CD14-positive monocyte (primary cell): ENCODE results near the gene PRSS3. TPM values are rescaled to one million over a fixed set of nuclear protein-coding genes. Genes with fewer than 3 reads are reported as not detected.
"Not testable (repeated sequence)": the region's sequence is repeated elsewhere in the genome, so short reads cannot be mapped to it uniquely, and the experiment has no call there.

ENCODE experiments used
- DNase-seq, 3 donors: peaks; one replicate each; pipeline ENCODE4 v3.0.0-alpha.2; 2011 to 2022
- H2AFZ ChIP-seq: 2 replicates; pipeline ENCODE4 v1.6.0; 2012; ENCODE audit warnings: mild to moderate bottlenecking, low read depth, low read length, inconsistent platforms; ENCODE audit not compliant: insufficient read depth, poor library complexity, severe bottlenecking
- H3K27ac ChIP-seq, 2 donors: 1 replicate in 1 of 2; 2 replicates in 1 of 2; pipeline ENCODE4 v1.5.1; 2012 to 2013; ENCODE audit warnings: low read length in 2 of 2, control low read depth in 1 of 2, inconsistent platforms in 1 of 2, low read depth in 1 of 2, mild to moderate bottlenecking in 1 of 2
- H3K27me3 ChIP-seq, 2 donors: one replicate each; pipeline versions ENCODE4 v1.6.0 to v1.6.1; 2011 to 2013; ENCODE audit warnings: low read length in 2 of 2; ENCODE audit not compliant: control insufficient read depth in 2 of 2, insufficient read depth in 2 of 2
- H3K36me3 ChIP-seq, 2 donors: replicated peaks in 1 of 2; 1 replicate in 1 of 2; 2 replicates in 1 of 2; pipeline versions ENCODE4 v1.5.1 to v1.6.1; 2012 to 2013; ENCODE audit warnings: low read length in 2 of 2, control low read depth in 1 of 2, inconsistent platforms in 1 of 2, mild to moderate bottlenecking in 1 of 2; ENCODE audit not compliant: insufficient read depth in 2 of 2, control insufficient read depth in 1 of 2
- H3K4me1 ChIP-seq, 2 donors: 1 replicate in 1 of 2; 2 replicates in 1 of 2; pipeline versions ENCODE4 v1.5.1 to v1.6.1; 2012 to 2013; ENCODE audit warnings: low read length in 2 of 2, control low read depth in 1 of 2, inconsistent platforms in 1 of 2, mild to moderate bottlenecking in 1 of 2, moderate library complexity in 1 of 2; ENCODE audit not compliant: insufficient read depth in 2 of 2, control insufficient read depth in 1 of 2
- H3K4me2 ChIP-seq: replicated peaks from 2 replicates; pipeline ENCODE3; 2012; ENCODE audit warnings: low read length, moderate library complexity, mild to moderate bottlenecking; ENCODE audit not compliant: poor library complexity, severe bottlenecking; ENCODE audit errors: extremely low read depth
- H3K4me3 ChIP-seq, 3 experiments: fragments of 200-600 bp in 1 of 3; sonication (generic) in 1 of 3; replicated peaks in 1 of 3; 1 replicate in 2 of 3; 2 replicates in 1 of 3; pipeline ENCODE4 v1.5.1; 2011 to 2013; ENCODE audit warnings: low read length in 3 of 3, mild to moderate bottlenecking in 3 of 3, control low read depth in 2 of 3, low read depth in 2 of 3, inconsistent platforms in 1 of 3, moderate library complexity in 1 of 3
- H3K79me2 ChIP-seq: 2 replicates; pipeline ENCODE4 v1.6.0; 2012; ENCODE audit warnings: mild to moderate bottlenecking, control low read depth, inconsistent platforms, low read length, moderate library complexity; ENCODE audit not compliant: insufficient read depth
- H3K9ac ChIP-seq: 2 replicates; pipeline ENCODE4 v1.6.0; 2017; ENCODE audit warnings: low read length, mild to moderate bottlenecking; ENCODE audit not compliant: insufficient read depth, poor library complexity, severe bottlenecking
- H3K9me3 ChIP-seq, 2 donors: replicated peaks in 1 of 2; 1 replicate in 1 of 2; 2 replicates in 1 of 2; pipeline versions ENCODE4 v1.5.1 to v1.6.1; 2012 to 2013; ENCODE audit warnings: low read length in 2 of 2, control low read depth in 1 of 2; ENCODE audit not compliant: control insufficient read depth in 1 of 2, insufficient read depth in 1 of 2
- H4K20me1 ChIP-seq: 2 replicates; pipeline ENCODE4 v1.6.0; 2012; ENCODE audit warnings: mild to moderate bottlenecking, low read length, control low read depth, moderate library complexity; ENCODE audit not compliant: insufficient read depth
- H3K27ac Mint-ChIP-seq, 7 donors: one replicate each; pipeline ENCODE4 v1.8.0; 2020; ENCODE audit warnings: mild to moderate bottlenecking in 7 of 7, mixed read lengths in 7 of 7, moderate library complexity in 6 of 7, inconsistent platforms in 2 of 7
- H3K27me3 Mint-ChIP-seq, 3 donors: one replicate each; pipeline ENCODE4 v1.8.0; 2021 to 2022; ENCODE audit warnings: low read depth in 3 of 3, mild to moderate bottlenecking in 3 of 3, mixed read lengths in 3 of 3, moderate library complexity in 3 of 3, inconsistent platforms in 1 of 3
- H3K36me3 Mint-ChIP-seq, 2 donors: one replicate each; pipeline ENCODE4 v1.8.0; 2020; ENCODE audit warnings: mixed read lengths in 2 of 2, inconsistent platforms in 1 of 2, mild to moderate bottlenecking in 1 of 2
- H3K4me1 Mint-ChIP-seq: one replicate; pipeline ENCODE4 v1.8.0; 2020; ENCODE audit warnings: mild to moderate bottlenecking, mixed read lengths
- H3K4me3 Mint-ChIP-seq, 2 donors: one replicate each; pipeline ENCODE4 v1.8.0; 2020; ENCODE audit warnings: mild to moderate bottlenecking in 2 of 2, mixed read lengths in 2 of 2, moderate library complexity in 1 of 2
- H3K9me3 Mint-ChIP-seq, 7 donors: one replicate each; pipeline ENCODE4 v1.8.0; 2020 to 2022; ENCODE audit warnings: mixed read lengths in 7 of 7, mild to moderate bottlenecking in 6 of 7, moderate library complexity in 6 of 7, inconsistent platforms in 2 of 7
- WGBS: methylation state at CpG from one replicate; pipeline ENCODE4 v1.1.5; 2013; ENCODE audit warnings: missing lambda C conversion rate; ENCODE audit not compliant: insufficient coverage; 5-methylcytosine and 5-hydroxymethylcytosine counted together
- intact Hi-C, 2 donors: fragments of 100-400 bp; cut with micrococcal nuclease; formaldehyde crosslinking; loops; one replicate each; pipeline versions ENCODE4 v1.15.0 to v1.15.1; 2023
- polyA plus RNA-seq, 3 donors: library from polyadenylated mRNA; depleted of rRNA in 1 of 3; unstranded in 2 of 3; stranded (reverse) in 1 of 3; fragments of 300-500 nt in 2 of 3; fragments of >200 nt in 1 of 3; fragmentation: Illumina TruSeq in 2 of 3; gene quantifications; 1 replicate in 2 of 3; 2 replicates in 1 of 3; pipeline ENCODE4 v1.2.3, GENCODE V29; 2012 to 2021
- TF ChIP-seq, protein P1 (sequence below): fragments of 200-600 bp; IDR thresholded peaks from one replicate; pipeline ENCODE4 v1.8.0; 2022; ENCODE audit warnings: antibody characterized with exemption, mild to moderate bottlenecking

PRSS3 gene
- polyA plus RNA-seq, 3 donors: not detected

DNA sequence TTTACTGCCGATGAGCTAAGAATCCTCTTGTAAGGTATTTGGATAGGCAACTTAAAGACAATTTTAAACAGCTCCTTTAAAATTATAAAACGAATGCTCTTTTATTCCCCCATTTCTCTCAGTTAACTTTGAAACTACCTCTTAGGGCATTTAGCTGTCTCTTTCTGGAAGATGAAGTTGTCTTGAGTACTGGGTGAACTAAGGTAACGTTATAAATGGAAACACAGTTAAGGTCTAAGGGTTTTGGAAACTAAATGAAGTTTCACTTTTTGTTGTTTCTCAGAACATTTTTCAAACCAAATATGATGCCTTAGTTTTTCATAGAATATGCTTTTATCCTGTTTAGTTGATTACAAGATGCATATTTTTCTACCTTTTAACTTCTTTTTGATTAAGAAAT lies 28.4 kb downstream of the PRSS3 start:
- Mint-ChIP-seq H3K9me3 (peaks cover 0 to 1% (median 0%) of the 10 kb centered on the region in 7 donors), H3K27ac (peak overlapping the region in 2 of 7 donors; percentile 19 to 20), H3K36me3 (peaks cover 24 to 50% of the 10 kb centered on the region in 2 donors), H3K4me1 (peaks cover 30% of the 10 kb centered on the region), H3K27me3 (peaks cover 0 to under 1% (median 0%) of the 10 kb centered on the region in 3 donors), H3K4me3 (no peak overlapping the region)
- H3K9me3 ChIP-seq: no peaks in the 10 kb centered on the region
- TF ChIP-seq, protein P1, sequence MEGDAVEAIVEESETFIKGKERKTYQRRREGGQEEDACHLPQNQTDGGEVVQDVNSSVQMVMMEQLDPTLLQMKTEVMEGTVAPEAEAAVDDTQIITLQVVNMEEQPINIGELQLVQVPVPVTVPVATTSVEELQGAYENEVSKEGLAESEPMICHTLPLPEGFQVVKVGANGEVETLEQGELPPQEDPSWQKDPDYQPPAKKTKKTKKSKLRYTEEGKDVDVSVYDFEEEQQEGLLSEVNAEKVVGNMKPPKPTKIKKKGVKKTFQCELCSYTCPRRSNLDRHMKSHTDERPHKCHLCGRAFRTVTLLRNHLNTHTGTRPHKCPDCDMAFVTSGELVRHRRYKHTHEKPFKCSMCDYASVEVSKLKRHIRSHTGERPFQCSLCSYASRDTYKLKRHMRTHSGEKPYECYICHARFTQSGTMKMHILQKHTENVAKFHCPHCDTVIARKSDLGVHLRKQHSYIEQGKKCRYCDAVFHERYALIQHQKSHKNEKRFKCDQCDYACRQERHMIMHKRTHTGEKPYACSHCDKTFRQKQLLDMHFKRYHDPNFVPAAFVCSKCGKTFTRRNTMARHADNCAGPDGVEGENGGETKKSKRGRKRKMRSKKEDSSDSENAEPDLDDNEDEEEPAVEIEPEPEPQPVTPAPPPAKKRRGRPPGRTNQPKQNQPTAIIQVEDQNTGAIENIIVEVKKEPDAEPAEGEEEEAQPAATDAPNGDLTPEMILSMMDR: no peak
- no peak overlapping the region for H2AFZ ChIP-seq
- H3K79me2 ChIP-seq: peaks cover 100% of the 10 kb centered on the region
- H3K4me2 ChIP-seq: no peak overlapping the region
- no peak for DNase-seq
- peaks cover 26 to 38% of the 10 kb centered on the region in 2 donors for H3K4me1 ChIP-seq
- peaks cover 0 to 16% of the 10 kb centered on the region in 2 donors for H3K36me3 ChIP-seq
- H3K9ac ChIP-seq: no peak overlapping the region
- no peak overlapping the region for H3K27ac ChIP-seq
- no peak overlapping the region for H3K4me3 ChIP-seq
- peaks cover 48% of the 10 kb centered on the region for H4K20me1 ChIP-seq
- WGBS: no CpG with 5 or more reads among the region's 3 CpGs
- no peaks in the 10 kb centered on the region for H3K27me3 ChIP-seq
- intact Hi-C loops: no loop called here

DNA sequence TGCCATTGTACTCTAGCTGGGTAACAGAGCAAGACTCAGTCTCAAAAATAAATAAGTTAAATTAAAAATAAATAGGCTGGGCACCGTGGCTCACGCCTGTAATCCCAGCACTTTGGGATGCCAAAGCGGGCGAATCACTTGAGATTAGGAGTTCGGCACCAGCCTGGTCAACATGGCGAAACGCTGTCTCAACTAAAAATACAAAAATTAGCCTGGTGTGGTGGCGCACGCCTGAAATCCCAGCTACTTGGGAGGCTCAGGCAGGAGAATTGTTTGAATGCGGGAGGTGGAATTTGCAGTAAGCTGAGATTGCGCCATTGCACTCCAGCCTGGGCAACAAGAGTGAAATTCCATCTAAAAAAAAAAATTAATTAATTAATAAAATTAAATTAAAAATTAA lies 31.9 kb downstream of the PRSS3 start:
- H3K9me3 Mint-ChIP-seq, intact Hi-C loops, H2AFZ ChIP-seq, H3K4me3 ChIP-seq, DNase-seq, H3K4me3 Mint-ChIP-seq, H3K9ac ChIP-seq, H3K27me3 ChIP-seq, H3K27me3 Mint-ChIP-seq, H3K4me2 ChIP-seq, H3K27ac ChIP-seq, H3K9me3 ChIP-seq: not testable (repeated sequence)
- Mint-ChIP-seq H3K27ac (peak overlapping the region in 1 of 7 donors; percentile 35), H3K36me3 (peaks cover 13 to 44% of the 10 kb centered on the region in 2 donors), H3K4me1 (peaks cover 22% of the 10 kb centered on the region)
- peaks cover 0 to 16% of the 10 kb centered on the region in 2 donors for H3K36me3 ChIP-seq
- peaks cover 100% of the 10 kb centered on the region for H3K79me2 ChIP-seq
- peaks cover 50% of the 10 kb centered on the region for H4K20me1 ChIP-seq
- peaks cover 24 to 34% of the 10 kb centered on the region in 2 donors for H3K4me1 ChIP-seq
- WGBS: 100% methylated on average over 5 of the region's 11 CpGs

DNA sequence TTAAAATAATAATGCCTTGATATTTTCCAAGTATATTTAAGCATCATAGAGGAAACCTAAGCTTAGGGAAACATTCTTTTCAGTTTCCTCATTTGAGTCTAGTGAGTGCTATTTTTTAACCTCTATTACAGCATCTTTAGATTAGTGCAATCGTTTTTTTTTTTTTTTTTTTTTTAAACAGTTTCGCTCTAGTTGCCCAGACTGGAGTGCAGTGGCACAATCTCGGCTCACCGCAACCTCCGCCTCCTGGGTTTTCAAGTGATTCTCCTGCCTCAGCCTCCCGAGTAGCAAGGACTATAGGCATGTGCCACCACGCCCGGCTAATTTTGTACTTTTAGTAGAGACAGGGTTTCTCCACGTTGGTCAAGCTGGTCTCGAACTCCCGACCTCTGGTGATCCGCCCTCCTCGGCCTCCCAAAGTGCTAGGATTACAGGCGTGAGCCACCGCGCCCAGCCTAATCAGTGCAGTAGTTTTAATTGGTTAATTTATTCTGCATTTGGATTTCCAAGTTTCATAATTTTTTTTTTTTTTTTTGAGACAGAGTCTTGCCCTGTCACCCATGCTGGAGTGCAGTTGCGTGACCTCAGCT lies 34.4 kb downstream of the PRSS3 start:
- peaks cover 6 to 39% of the 10 kb centered on the region in 2 donors for H3K36me3 Mint-ChIP-seq
- Histone ChIP-seq H3K79me2 (peaks cover 100% of the 10 kb centered on the region), H4K20me1 (peaks cover 31% of the 10 kb centered on the region), H3K27ac (peak overlapping the region; percentile 71 to 73), H3K4me2 (peak overlapping the region; percentile 44), H3K4me1 (peaks cover 28 to 37% of the 10 kb centered on the region in 2 donors), H3K4me3 (peak overlapping the region in 1 of 3 experiments; percentile 38)
- H3K27me3 Mint-ChIP-seq, intact Hi-C loops, H3K27me3 ChIP-seq, H2AFZ ChIP-seq, H3K9me3 Mint-ChIP-seq, H3K9ac ChIP-seq, H3K36me3 ChIP-seq, H3K9me3 ChIP-seq: not testable (repeated sequence)
- H3K4me3 Mint-ChIP-seq: peak overlapping the region; percentile 41 to 55
- DNase-seq: peak; percentile 27 to 65 (median 37)
- peak overlapping the region; percentile 88 to 97 (median 92) for H3K27ac Mint-ChIP-seq
- peaks cover 30% of the 10 kb centered on the region for H3K4me1 Mint-ChIP-seq
- 100% methylated on average over 1 of the region's 17 CpGs for WGBS
